HTERT RPE-1 (cell line): ENCODE measurements around the gene OR2F1.

ENCODE experiments used
- in situ Hi-C: fragments of 300-500 bp; cut with MboI; formaldehyde crosslinking; loops from 4 replicates; pipeline ENCODE4 v1.14.3; 2020; ENCODE audit warnings: low sequenced_read_pairs

The OR2F1 gene

DNA sequence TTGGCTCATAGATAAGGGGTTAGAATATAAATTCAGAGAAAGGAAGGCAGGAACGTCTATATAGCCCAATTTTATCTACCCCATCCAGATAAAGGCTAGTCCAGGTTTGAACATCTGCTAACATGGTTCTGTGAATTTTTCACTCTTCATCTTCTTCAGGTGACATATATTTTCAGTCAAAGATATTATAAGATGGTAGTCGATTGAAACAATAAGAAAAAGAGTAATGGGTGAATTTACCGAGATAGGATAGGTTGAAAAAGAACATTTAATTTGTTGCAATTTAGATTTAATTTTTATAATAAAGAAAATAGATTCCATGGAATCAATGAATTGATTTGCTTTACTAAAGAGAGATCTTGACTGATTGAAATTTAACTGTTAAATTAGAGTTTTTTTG is at the start of gene OR2F1:
OR2F1 (plus strand) TSS at position 301 of the 400 bp plus-strand sequence. CDS start 5,127 bp downstream, outside the sequence.
- in situ Hi-C loops = no loop called here

- in situ Hi-C loops = no loop called here
Observed at GRCh38 chr7:143905509-143905908, 49.1 kb upstream of the OR2F1 start.

DNA sequence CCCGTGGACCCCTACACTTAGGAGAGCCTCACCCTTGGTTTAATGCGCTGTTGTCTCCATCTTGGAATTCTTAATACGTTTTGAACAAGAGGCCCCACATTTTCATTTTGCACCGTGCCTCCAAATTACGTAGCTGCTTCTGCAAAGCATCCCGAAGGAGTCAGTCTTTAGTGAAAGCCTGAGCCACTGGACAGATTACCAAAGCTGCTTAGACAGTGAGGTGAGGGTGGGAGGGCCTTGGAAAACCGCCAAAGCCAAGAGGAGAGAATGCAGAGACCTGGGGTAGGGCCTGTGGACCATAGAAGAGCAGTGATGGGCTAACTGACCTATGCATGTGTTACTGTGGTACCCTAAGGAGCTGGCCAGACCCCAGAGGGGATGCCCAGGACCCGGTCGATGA is 48.5 kb upstream of the OR2F1 start:
- in situ Hi-C loops = no loop called here

- in situ Hi-C loops = no loop called here
Observed at GRCh38 chr7:143906895-143907294, 47.7 kb upstream of the OR2F1 start.

DNA sequence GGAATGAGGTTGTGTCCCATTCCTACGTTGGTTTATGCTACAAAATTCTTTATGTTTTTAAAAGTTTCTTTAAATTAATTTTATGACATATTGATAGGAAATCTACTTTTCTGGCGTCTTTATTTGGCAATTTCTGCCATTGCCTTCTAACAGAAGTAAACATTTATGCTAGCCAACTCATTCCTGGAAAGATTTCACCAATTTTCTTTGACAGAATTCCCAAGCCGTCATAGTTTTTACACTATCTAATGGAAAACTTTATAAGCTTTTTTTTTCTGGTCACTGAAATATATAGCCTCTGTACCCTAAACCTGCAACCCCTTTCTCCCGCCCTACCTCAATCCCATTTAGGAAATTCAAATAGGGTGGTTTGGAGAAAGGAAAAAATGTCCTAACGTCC is 46.5 kb upstream of the OR2F1 start:
- in situ Hi-C loops = no loop called here

DNA sequence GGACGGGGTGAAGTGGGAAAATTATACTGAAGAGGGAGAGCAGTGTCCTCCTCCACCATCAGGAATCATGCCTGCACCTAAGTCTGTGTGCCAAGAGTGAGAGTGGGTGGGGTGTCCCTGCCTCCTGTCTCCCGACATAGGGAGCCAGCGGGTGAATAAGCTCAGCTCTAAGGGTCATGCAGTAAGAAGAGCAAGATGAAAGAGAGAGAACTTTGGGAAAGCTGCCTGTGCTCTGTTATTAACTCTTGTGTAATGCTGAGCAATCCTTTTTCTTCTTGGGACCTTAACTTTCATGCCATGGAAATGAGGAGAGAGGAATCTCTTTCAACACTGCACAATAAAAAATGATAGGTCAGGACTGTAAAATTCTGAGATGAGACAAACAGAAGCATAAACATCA is 44.8 kb upstream of the OR2F1 start:
- in situ Hi-C loops = no loop called here

GRCh38 chr7:143910473-143911248 is 44.0 kb upstream of the OR2F1 start:
- in situ Hi-C loops = no loop called here

DNA sequence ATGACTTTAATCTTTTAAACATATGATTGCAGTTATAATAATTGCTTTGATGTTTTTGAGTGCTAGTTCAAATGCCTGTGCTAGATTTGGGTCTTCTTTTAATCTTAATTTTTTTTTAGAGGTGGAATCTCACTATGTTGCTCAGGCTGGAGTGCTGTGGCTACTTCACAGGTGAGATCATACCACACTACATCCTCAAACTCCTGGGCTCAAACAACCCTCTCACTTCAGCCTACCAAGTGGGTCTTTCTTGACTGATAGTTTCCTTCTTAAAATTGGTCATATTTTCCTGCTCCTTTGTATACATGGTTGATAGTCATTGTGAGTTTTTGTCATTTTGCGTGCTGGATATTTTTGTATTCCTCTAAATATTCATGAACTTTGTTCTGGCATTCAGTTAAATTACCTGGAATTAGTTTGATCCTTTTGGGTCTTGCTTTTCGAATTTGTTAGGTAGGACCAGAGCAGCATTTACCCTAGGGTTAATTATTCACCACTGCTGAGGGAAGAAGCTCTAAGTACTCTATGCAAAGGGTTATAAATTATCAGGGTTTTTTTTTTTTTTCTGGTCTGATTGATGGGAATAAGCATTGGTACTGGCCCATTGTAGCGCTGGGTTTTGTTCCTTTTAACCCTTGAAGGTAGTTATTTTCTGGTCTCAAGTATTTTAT is 40.6 kb upstream of the OR2F1 start:
- in situ Hi-C loops = no loop called here

- in situ Hi-C loops = no loop called here
Observed at GRCh38 chr7:143914938-143915652, 39.5 kb upstream of the OR2F1 start.

DNA sequence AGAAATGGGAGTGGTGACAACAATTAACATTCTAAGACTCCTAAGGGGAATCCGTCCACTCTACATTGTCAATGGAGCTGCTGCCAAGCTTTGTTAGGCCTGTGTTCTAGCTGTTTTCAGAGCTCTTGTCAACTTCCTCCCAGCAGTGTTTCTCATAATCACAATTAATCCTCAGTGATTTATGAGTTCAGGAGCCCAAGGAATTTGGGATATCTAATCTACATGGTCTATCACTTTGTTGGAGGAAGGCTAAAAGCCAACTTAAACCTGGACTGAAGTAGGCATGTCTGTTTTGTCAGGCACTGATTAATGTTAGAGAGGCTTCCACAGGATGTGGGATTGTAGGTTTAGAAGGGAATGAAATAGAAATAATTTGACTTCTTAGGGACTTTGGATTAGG is 29.8 kb upstream of the OR2F1 start:
- in situ Hi-C loops = no loop called here

- in situ Hi-C loops = no loop called here
Observed at GRCh38 chr7:143929224-143929920, 25.3 kb upstream of the OR2F1 start.

- in situ Hi-C loops = no loop called here
Observed at GRCh38 chr7:143931739-143932138, 22.9 kb upstream of the OR2F1 start.

DNA sequence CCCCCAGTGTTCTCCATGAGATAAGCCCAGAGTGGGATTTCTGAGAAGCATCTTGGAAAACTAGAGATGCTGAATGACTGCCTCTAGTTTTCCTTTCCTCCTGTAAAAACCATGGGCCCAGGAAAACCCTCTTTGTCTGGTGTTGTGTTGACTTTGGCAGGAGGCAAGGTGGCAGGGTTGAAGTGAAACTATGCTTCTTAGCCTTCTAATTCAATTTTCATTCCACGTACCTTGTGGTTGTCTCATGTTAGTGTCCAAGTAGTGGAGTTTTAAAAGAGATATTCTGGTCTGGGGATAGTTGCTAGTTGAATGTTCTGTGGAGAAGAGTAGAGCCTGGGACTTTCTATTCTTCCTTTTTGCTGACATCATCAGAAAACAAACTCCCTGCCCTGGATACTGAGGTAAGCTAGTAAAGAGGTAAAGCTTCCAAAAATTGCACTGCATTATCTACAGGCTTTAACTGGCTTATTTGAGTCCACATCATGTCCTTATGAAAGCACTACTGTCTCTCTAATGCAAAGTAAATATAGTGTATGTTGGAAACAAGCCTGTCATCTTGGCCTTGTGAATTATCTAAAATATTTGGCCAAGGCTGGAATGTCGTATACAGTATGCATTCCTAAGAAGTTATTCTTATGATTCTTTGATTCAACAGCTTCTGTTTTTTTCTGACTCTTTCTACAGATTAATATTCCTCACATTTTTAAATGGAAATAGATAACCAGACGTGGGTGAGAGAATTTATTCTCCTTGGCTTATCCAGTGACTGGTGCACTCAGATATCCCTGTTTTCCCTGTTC is 19.9 kb upstream of the OR2F1 start, which contains the start of gene OR2F2:
OR2F2 (plus strand) TSS at position 708 of the 800 bp plus-strand sequence; CDS start at position 708, 0 bp downstream.
- in situ Hi-C loops = no loop called here

GRCh38 chr7:143936087-143937009 is 18.3 kb upstream of the OR2F1 start:
- in situ Hi-C loops = no loop called here

DNA sequence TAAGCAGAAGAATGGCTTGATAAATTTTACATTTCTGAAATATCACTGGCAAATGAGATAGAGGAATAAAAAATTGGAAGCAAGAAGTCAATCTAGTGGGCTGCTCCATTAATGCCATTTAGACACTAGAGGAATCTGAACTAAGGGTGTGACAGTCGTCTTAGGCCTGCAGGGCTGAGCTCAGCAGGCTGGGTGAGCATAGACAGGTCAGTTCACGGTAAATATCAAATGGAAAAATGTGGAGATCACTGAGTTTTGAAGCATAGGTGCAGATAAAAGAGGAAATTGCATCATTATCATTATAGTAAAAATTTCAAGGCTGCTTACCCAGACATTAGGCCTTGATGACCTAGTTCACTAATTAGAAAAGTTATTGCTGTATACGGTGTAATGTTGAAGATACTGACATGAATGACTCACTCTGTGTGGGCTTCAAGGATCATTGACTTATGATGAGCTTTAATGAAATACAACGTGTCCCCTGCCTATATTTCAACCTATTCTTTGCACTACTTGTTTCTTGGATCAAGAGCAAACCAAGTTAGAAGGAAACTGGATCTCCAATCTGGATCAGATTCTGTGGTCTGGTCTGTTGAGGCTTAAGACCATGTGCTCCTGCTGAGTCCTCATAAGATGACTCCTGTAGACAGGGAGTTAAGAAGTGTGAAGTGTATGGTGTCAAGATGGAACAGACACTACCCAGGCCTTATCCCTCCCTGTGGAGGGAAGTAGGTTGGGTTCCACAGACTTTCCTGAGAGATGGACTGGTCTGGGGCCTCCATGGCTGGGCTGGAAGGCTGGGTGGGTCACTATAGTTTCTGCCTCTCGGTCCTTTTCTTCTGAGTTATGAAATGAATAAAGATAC is 16.0 kb upstream of the OR2F1 start:
- in situ Hi-C loops = no loop called here

DNA sequence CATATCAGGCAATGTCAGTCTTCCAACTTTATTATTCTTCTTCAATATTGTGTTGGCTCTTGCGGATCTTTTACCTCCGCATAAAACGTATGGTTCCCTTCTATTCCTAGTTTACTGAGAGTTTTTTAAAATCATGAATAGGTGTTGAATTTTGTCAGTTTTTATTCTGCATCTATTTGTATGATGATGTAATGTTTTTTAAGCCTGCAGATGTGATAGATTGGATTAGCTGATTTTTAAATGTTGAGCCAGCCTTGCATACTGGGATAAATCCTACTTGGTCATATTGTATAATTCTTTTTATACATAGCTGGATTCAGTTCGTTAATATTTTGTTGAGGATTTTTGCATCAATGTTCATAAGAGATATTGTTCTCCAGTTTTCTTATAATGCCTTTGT is 9.2 kb upstream of the OR2F1 start:
- in situ Hi-C loops = no loop called here

GRCh38 chr7:143947111-143947510 is 7.5 kb upstream of the OR2F1 start:
- in situ Hi-C loops = no loop called here

DNA sequence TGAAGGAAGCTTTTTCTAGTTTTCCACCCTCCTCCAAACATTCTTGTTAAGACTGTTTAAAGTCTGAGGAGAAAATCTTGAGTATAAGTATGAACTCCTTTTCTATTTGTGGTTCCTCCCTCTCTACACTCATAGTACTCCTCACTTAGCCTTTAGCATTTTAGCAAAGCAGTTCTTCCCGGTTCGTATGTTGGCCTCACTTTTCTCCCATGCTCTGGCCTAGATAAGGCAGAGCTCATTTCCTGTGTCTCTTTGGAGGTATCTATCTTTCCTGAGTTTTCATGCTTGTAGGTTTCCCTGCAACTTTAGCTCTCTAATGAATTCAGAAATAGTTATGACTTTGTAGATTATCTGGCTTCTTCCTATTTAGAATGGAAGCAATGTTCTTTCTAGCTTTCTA is 5.9 kb upstream of the OR2F1 start:
- in situ Hi-C loops = no loop called here
